ENCODE data around the gene RASGEF1C. TPM values are rescaled to one million over a fixed set of nuclear protein-coding genes. Genes with fewer than 3 reads are reported as not detected.

The RASGEF1C gene
- total RNA-seq, 6 experiments from 2014 or later, result 0.64 TPM; not detected in 5

DNA sequence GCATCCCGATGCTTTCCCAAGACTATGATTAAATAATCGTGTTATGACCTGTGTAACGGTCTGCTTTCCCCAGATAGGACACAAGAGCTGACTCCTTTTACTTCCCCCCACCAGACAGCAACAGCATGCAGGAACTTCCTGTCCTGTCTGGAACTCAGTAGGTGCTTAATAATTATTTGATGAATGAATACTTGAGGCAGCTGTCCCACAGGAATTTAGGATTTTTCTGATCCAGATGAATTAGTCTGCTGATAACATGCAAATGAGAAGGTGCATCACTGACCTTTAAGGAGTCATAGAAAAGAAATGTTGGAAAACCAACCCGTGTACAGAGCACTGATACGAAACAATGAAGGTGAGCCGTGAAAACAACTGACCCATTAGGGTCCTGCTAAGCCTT lies 149.7 kb downstream of the RASGEF1C start:
- TF ChIP-seq, protein P1, sequence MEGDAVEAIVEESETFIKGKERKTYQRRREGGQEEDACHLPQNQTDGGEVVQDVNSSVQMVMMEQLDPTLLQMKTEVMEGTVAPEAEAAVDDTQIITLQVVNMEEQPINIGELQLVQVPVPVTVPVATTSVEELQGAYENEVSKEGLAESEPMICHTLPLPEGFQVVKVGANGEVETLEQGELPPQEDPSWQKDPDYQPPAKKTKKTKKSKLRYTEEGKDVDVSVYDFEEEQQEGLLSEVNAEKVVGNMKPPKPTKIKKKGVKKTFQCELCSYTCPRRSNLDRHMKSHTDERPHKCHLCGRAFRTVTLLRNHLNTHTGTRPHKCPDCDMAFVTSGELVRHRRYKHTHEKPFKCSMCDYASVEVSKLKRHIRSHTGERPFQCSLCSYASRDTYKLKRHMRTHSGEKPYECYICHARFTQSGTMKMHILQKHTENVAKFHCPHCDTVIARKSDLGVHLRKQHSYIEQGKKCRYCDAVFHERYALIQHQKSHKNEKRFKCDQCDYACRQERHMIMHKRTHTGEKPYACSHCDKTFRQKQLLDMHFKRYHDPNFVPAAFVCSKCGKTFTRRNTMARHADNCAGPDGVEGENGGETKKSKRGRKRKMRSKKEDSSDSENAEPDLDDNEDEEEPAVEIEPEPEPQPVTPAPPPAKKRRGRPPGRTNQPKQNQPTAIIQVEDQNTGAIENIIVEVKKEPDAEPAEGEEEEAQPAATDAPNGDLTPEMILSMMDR (IDR thresholded peaks at IDR 0.05), result no peak
- no peak for TF ChIP-seq POLR2A (IDR thresholded peaks at IDR 0.05)
- no peaks in the 10 kb centered on the region for H3K9me3 ChIP-seq
- WGBS (ENCODE audit: insufficient coverage, low coverage, low lambda C conversion rate, missing lambda C conversion rate), result 85% methylated on average over 6 of the region's 6 CpGs
- no peak overlapping the region for H3K4me3 ChIP-seq
- no peak overlapping the region for H3K27ac ChIP-seq
- H3K4me1 ChIP-seq, result peaks cover 0 to 8% (median 3%) of the 10 kb centered on the region in 4 donors
- intact Hi-C loops (cut with DNase I), result no loop called here
- H3K36me3 ChIP-seq, result no peaks in the 10 kb centered on the region
- H3K27me3 ChIP-seq, result no peaks in the 10 kb centered on the region
- DNase-seq, result no peak
- ATAC-seq, result no peak

DNA sequence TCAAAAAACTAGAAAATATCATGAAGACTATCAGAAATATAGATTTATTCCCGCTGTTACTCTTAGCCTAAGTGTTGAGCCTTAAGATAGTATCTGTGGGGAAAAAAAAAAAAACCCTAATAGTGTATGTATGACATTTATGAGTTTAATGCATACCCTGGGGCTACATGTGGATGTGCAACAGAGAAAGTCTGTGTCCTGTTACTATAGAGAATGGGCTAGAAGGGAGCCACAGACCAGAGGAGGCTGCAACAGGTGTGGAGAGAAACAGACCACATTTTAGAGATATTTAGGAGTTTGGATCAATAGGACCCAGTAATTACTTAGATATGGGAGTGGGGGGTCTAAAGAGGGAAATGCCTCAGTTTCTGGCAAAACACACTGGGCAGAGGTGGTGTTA lies 152.9 kb downstream of the RASGEF1C start:
- no peak overlapping the region for H3K27ac ChIP-seq
- TF ChIP-seq, protein P1 (IDR thresholded peaks at IDR 0.05), result no peak
- no peak for TF ChIP-seq POLR2A (IDR thresholded peaks at IDR 0.05)
- H3K27me3 ChIP-seq, result no peaks in the 10 kb centered on the region
- 100% methylated on average over 1 of the region's 1 CpG for WGBS (ENCODE audit: insufficient coverage, low coverage, low lambda C conversion rate, missing lambda C conversion rate)
- H3K4me3 ChIP-seq, result no peak overlapping the region
- intact Hi-C loops (cut with DNase I), result no loop called here
- DNase-seq (no peak), ATAC-seq (no peak)
- H3K9me3 ChIP-seq, result no peaks in the 10 kb centered on the region
- H3K4me1 ChIP-seq, result no peaks in the 10 kb centered on the region
- no peaks in the 10 kb centered on the region for H3K36me3 ChIP-seq

DNA sequence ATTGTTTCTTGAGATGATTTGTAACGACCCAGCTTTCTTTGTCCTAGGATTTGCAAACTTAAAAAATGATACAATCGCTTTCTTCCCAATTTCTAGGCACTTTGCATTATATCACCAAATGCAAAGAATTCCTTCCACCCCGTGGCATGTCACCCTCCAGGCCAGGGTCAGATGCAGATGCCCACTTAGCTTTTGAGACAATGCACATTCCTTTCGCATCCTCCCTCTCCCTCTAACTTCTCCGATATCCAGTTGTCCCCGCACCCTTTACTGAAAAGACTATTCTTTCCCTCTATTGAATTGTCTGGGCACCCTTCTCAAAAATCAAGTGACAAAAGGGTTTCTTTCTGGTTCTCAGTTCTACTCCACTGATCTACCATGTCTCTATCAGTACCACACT lies 154.8 kb downstream of the RASGEF1C start:
- Histone ChIP-seq H3K4me3 (no peak overlapping the region), H3K27ac (no peak overlapping the region), H3K36me3 (no peaks in the 10 kb centered on the region), H3K27me3 (no peaks in the 10 kb centered on the region), H3K9me3 (no peaks in the 10 kb centered on the region), H3K4me1 (peaks cover 0 to 17% (median 4%) of the 10 kb centered on the region in 4 donors)
- no peak for DNase-seq
- TF ChIP-seq POLR2A (IDR thresholded peaks at IDR 0.05), result no peak
- TF ChIP-seq, protein P1 (IDR thresholded peaks at IDR 0.05), result no peak
- 88% methylated on average over 6 of the region's 6 CpGs for WGBS (ENCODE audit: insufficient coverage, low coverage, low lambda C conversion rate, missing lambda C conversion rate)
- intact Hi-C loops (cut with DNase I), result no loop called here
- no peak for ATAC-seq

DNA sequence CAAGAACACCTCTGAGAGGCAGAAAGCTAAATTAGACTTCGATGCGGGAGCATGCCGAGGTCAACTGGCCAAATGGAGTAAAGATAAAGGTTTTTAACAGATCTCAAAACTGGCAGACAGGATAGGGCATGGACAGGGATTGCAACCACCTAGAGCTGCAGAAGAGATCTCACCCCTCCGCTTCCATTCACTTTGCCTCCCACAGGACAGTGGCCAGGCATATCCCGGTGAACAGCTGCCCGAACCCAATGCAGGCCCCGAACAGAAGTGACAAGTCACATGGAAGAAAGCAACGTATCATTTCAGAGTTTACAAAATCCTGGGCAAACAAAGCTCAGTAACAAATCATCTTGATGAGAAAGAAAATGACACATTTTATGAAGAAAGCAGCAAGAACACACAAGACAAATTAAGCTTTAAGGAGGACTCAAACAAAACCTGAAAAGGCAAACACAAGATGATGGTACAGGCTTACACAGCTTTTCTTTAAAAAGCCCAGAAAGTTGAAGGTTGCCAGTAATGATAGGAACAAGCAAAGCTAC lies 155.9 kb downstream of the RASGEF1C start:
- ATAC-seq, result no peak
- Histone ChIP-seq H3K4me1 (peaks cover 0 to 27% (median 9%) of the 10 kb centered on the region in 4 donors), H3K36me3 (no peaks in the 10 kb centered on the region), H3K27me3 (no peaks in the 10 kb centered on the region), H3K9me3 (no peaks in the 10 kb centered on the region), H3K4me3 (no peak overlapping the region), H3K27ac (no peak overlapping the region)
- 78% methylated on average over 5 of the region's 8 CpGs for WGBS (ENCODE audit: insufficient coverage, low coverage, low lambda C conversion rate, missing lambda C conversion rate)
- intact Hi-C loops (cut with DNase I), result no loop called here
- TF ChIP-seq, protein P1 (IDR thresholded peaks at IDR 0.05), result no peak
- DNase-seq, result no peak
